AG04450 (cell line): ENCODE results near the gene FIGNL1. TPM values are rescaled to one million over a fixed set of nuclear protein-coding genes. Genes with fewer than 3 reads are reported as not detected.

Experiments
- CTCF ChIA-PET: fragments of 300-600, 350-600 bp; formaldehyde crosslinking; extraction: SDS; loops from one replicate; lab custom pipeline; 2022; ENCODE audit warnings: antibody characterized with exemption, inconsistent platforms; lab: Charles Lee
- POLR2A ChIA-PET: fragments of 350-600 bp; formaldehyde crosslinking; extraction: SDS; loops from one replicate; lab custom pipeline; 2021; ENCODE audit warnings: antibody characterized with exemption, inconsistent platforms; lab: Yijun Ruan, JAX
- DNase-seq: peaks from one replicate; pipeline ENCODE4 v3.0.0-alpha.2; 2011; ENCODE audit warnings: low read depth, low spot score
- H3K27ac ChIP-seq: one replicate; pipeline ENCODE4 v1.5.1; 2012; ENCODE audit warnings: low read depth, low read length, control low read depth
- H3K27me3 ChIP-seq: one replicate; pipeline ENCODE4 v1.6.0; 2012; ENCODE audit warnings: low read length; ENCODE audit not compliant: control insufficient read depth, insufficient read depth
- H3K4me3 ChIP-seq: 2 replicates; pipeline ENCODE4 v1.5.1; 2011; ENCODE audit warnings: mild to moderate bottlenecking, low read depth, low read length, control low read depth
- H3K9me3 ChIP-seq: 2 replicates; pipeline ENCODE4 v1.5.1; 2012; ENCODE audit warnings: low read length; ENCODE audit not compliant: control insufficient read depth, insufficient read depth
- polyA plus RNA-seq: library from polyadenylated mRNA; depleted of rRNA; stranded (reverse); fragments of >200 nt; gene quantifications from 2 replicates; pipeline ENCODE4 v1.2.3, GENCODE V29; 2011
- TF ChIP-seq, protein P1 (sequence below): IDR thresholded peaks from 2 replicates; pipeline ENCODE4 v1.5.1; 2011; ENCODE audit warnings: low read depth, low read length, control low read depth, inconsistent platforms

Gene FIGNL1
- polyA plus RNA-seq, 1 experiment = 9.5 TPM

DNA sequence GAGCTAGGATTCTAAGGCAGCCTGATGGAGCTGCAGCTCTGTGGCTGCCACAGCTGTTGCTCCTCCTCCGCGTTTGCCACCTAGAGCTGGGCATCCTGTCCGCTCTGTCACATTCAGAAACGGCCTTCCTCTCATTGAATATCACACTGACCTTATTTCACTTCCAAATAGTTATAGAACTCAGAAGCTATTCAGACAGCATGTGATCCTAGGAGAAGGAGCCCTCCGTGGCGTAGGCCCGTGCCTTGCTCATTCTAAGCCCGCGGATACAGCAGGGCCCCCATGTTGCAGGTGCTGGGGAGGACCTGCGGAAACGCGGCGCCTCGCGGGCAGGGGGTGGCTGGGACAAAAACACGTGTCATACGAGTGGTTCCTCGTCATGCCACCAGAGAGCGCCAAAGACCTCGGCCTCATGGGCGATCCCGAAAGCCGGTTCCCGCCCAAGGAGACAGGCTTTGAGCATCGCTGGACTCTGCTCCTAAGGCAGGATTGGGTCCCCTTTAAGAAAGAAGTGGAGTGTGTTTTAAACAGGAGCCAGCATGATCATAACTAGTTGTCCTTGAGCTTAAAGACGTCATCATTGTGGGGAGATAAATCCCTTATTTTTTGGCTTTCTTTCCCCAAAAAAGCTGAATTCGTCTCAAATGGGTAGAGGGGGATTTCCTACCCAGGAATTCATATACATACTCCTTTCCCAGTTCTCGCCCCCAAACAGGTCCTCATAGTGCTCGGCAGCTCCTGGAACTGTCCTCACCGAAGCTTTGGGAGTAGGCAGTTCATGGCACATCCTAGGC lies 17.9 kb upstream of the FIGNL1 start:
- TF ChIP-seq, protein P1, sequence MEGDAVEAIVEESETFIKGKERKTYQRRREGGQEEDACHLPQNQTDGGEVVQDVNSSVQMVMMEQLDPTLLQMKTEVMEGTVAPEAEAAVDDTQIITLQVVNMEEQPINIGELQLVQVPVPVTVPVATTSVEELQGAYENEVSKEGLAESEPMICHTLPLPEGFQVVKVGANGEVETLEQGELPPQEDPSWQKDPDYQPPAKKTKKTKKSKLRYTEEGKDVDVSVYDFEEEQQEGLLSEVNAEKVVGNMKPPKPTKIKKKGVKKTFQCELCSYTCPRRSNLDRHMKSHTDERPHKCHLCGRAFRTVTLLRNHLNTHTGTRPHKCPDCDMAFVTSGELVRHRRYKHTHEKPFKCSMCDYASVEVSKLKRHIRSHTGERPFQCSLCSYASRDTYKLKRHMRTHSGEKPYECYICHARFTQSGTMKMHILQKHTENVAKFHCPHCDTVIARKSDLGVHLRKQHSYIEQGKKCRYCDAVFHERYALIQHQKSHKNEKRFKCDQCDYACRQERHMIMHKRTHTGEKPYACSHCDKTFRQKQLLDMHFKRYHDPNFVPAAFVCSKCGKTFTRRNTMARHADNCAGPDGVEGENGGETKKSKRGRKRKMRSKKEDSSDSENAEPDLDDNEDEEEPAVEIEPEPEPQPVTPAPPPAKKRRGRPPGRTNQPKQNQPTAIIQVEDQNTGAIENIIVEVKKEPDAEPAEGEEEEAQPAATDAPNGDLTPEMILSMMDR = peak; percentile 88
- no peak overlapping the region for H3K4me3 ChIP-seq

DNA sequence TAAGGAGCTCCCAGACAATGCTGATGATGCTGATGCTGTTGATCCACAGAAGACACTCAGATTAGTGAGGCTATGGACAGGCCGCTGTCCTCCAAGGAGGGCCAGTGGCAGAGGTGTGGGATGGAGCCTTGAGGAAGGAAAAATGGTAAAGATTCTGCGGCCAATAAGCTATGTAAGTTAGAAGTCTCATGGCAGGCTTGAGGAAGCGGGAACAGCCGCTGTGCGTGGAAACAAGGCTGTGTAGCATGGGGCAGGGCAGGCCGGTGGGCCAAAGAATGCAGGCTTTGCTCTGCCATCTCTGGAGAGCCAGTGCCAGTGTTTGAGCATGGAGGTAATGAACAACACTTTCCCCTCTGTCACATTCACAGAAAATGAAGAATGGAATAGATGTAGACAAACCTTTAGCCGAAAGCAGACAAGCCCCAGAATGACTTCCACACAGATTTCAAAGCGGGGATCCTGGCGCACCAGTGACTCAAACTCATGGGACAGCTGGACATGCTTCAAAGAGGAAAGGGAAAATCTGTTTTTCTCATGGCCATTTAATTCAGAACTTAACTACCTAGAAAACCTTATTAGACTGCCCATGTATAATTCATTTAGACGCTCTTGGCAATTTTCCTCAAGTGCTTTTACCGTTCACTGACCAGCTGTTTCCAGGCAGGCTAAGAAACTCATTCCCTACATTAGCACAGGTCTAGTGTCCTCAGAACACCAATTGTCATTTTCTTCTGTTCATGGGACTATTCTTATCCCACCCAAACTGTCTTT lies 16.9 kb upstream of the FIGNL1 start:
- POLR2A ChIA-PET = no interaction called here
- no peaks in the 10 kb centered on the region for H3K9me3 ChIP-seq
- TF ChIP-seq, protein P1 = no peak
- DNase-seq = no peak
- CTCF ChIA-PET = interaction anchor here (0.6 to 7.3 kb wide), 24 partner anchors 14 to 695 kb away, joined by 3 to 169 read pairs (median 6); partner anchors contain the start of gene FIGNL1
- no peak overlapping the region for H3K4me3 ChIP-seq
- no peak overlapping the region for H3K27ac ChIP-seq
- H3K27me3 ChIP-seq = peaks cover 12% of the 10 kb centered on the region

More for the DNA sequence above, 17.9 kb upstream of the FIGNL1 start:
- H3K9me3 ChIP-seq = no peaks in the 10 kb centered on the region
- CTCF ChIA-PET = interaction anchor here (0.6 to 7.3 kb wide), 58 partner anchors 8 to 1805 kb away, joined by 3 to 169 read pairs (median 3); partner anchors contain the start of gene FIGNL1
- peak; percentile 24 for DNase-seq
- H3K27me3 ChIP-seq = peaks cover 15% of the 10 kb centered on the region
- POLR2A ChIA-PET = no interaction called here
- no peak overlapping the region for H3K27ac ChIP-seq

DNA sequence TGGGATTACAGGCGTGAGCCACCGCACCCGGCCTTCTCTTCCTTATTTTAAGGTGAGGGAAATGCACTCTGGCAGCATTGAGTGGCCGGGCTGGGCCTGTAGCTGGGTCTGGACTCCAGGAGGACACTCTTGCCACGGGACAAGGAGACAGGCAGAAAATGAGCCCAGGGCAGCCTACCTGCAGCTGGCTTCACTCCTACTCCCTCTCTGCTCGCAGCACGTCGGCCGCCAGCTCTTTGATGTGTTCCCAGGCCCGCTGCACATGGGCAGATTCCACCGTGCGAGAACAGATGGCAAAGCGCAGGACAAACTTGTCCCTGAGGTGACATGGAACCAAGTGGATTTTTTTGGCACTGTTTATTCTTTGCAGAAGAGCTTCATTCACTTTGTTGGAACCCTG lies 12.9 kb upstream of the FIGNL1 start:
- H3K27ac ChIP-seq = no peak overlapping the region

DNA sequence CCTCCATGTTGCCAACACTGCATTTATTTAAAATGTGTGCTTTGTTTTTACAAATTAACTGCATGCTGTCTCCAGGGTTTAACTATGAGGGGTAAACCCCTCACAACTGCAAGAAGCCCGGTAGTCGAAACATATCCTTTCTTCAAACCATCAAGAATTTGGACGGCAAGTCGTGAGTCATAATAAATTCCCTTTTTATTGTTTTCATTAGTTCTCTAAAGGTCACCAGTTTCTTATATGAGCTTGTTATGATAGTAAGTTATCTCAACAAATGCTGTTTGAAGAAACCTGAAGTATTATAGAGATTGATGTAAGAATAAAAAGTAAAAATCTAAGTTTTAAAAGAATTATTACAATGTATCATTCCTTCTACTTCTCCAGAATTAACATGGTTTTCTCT lies 12.2 kb upstream of the FIGNL1 start:
- POLR2A ChIA-PET = no interaction called here
- H3K27ac ChIP-seq = no peak overlapping the region
- H3K9me3 ChIP-seq = no peaks in the 10 kb centered on the region
- CTCF ChIA-PET = interaction anchor here (0.7 to 1.1 kb wide), 2 partner anchors 123 to 679 kb away, joined by 4 to 6 read pairs; no protein-coding TSS in a partner anchor
- no peak overlapping the region for H3K4me3 ChIP-seq
- DNase-seq = no peak
- H3K27me3 ChIP-seq = peaks cover 8% of the 10 kb centered on the region
- TF ChIP-seq, protein P1 = no peak

More for the DNA sequence above, 12.9 kb upstream of the FIGNL1 start:
- ChIA-PET POLR2A (no interaction called here), CTCF (interaction anchor here (1.1 to 1.8 kb wide), 2 partner anchors 678 to 698 kb away, joined by 4 to 10 read pairs; no protein-coding TSS in a partner anchor)
- TF ChIP-seq, protein P1 = no peak
- Histone ChIP-seq H3K27me3 (peaks cover 8% of the 10 kb centered on the region), H3K4me3 (no peak overlapping the region), H3K9me3 (no peaks in the 10 kb centered on the region)
- DNase-seq = no peak
